ENCODE measurements around the gene TRIM39. TPM values are rescaled to one million over a fixed set of nuclear protein-coding genes. Genes with fewer than 3 reads are reported as not detected.

Gene TRIM39
- total RNA-seq, 1 experiment from 2014 or later: 24.9 TPM

DNA sequence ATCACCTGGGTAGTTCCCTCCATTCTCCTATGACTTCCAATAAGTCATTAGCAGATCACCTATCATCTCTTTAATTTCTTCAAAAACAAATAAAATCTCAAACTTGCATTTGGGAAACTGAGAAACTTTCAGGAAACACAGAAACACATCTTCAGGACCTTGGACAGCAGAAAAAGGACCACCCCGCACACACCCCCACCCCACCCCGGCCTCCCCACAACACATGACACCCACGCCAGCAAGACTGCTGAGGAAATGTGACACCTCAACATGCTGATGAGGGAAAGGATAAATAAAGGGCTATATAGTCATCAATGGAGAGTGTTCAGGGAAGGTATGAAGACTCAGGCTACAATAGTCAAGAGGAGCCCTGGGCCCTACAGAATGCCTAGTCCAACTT, 15.6 kb upstream of the TRIM39 start (continued):
- TF ChIP-seq OVOL2 (CRISPR knock-in tag; IDR thresholded peaks at IDR 0.05; ENCODE audit: borderline replicate concordance) (no peak), GABPB1 (CRISPR knock-in tag; IDR thresholded peaks at IDR 0.05) (no peak)
- TF ChIP-seq, protein P1, sequence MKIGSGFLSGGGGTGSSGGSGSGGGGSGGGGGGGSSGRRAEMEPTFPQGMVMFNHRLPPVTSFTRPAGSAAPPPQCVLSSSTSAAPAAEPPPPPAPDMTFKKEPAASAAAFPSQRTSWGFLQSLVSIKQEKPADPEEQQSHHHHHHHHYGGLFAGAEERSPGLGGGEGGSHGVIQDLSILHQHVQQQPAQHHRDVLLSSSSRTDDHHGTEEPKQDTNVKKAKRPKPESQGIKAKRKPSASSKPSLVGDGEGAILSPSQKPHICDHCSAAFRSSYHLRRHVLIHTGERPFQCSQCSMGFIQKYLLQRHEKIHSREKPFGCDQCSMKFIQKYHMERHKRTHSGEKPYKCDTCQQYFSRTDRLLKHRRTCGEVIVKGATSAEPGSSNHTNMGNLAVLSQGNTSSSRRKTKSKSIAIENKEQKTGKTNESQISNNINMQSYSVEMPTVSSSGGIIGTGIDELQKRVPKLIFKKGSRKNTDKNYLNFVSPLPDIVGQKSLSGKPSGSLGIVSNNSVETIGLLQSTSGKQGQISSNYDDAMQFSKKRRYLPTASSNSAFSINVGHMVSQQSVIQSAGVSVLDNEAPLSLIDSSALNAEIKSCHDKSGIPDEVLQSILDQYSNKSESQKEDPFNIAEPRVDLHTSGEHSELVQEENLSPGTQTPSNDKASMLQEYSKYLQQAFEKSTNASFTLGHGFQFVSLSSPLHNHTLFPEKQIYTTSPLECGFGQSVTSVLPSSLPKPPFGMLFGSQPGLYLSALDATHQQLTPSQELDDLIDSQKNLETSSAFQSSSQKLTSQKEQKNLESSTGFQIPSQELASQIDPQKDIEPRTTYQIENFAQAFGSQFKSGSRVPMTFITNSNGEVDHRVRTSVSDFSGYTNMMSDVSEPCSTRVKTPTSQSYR (CRISPR knock-in tag; IDR thresholded peaks at IDR 0.05): no peak

DNA sequence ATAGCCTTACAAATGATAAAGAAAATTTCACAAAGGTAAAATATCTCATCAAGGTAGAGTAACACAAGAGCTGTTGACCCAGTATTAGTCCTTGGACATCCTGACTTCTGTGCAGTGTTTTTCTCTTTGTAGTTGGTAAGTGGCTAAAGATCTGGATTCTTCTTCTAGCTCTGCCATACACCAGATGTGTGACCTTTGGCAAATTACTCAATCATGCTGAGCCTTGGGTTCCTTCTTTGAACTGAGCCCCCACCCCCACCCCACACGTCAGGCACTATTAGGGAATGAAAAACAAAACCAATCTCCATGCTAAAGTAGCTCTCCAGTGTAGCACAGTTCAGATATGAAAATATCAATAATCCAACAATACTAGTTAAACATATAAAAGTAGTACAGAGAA, 15.1 kb upstream of the TRIM39 start:
- Mint-ChIP-seq H3K4me1 (peaks cover 21% of the 10 kb centered on the region), H3K36me3 (peaks cover 58% of the 10 kb centered on the region), H3K27ac (peak overlapping the region; percentile 10; the same call in 1 of the 2 replicates), H3K9me3 (peaks cover 2% of the 10 kb centered on the region; the same call in 1 of the 2 replicates), H3K27me3 (ENCODE audit: low read depth) (no peaks in the 10 kb centered on the region), H3K4me3 (no peak overlapping the region)
- TF ChIP-seq SMAD3 (CRISPR knock-in tag; IDR thresholded peaks at IDR 0.05; ENCODE audit: borderline replicate concordance): no peak
- TF ChIP-seq ZNF423 (CRISPR knock-in tag; IDR thresholded peaks at IDR 0.05): no peak
- TF ChIP-seq, protein P2, sequence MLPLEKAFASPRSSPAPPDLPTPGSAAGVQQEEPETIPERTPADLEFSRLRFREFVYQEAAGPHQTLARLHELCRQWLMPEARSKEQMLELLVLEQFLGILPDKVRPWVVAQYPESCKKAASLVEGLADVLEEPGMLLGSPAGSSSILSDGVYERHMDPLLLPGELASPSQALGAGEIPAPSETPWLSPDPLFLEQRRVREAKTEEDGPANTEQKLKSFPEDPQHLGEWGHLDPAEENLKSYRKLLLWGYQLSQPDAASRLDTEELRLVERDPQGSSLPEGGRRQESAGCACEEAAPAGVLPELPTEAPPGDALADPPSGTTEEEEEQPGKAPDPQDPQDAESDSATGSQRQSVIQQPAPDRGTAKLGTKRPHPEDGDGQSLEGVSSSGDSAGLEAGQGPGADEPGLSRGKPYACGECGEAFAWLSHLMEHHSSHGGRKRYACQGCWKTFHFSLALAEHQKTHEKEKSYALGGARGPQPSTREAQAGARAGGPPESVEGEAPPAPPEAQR (CRISPR knock-in tag; IDR thresholded peaks at IDR 0.05): no peak
- TF ChIP-seq TCF7 (CRISPR knock-in tag; IDR thresholded peaks at IDR 0.05; ENCODE audit: low read depth): no peak
- TF ChIP-seq ELF4 (CRISPR knock-in tag; IDR thresholded peaks at IDR 0.05; ENCODE audit: low read depth): no peak
- no peak for TF ChIP-seq ZBTB21 (CRISPR knock-in tag; IDR thresholded peaks at IDR 0.05; ENCODE audit: borderline replicate concordance)
- no peak for TF ChIP-seq GTF2I (CRISPR knock-in tag; conservative IDR thresholded peaks at IDR 0.05)
- no peak for TF ChIP-seq NR3C1 (CRISPR knock-in tag; conservative IDR thresholded peaks at IDR 0.05; ENCODE audit: low read depth)
- TF ChIP-seq MXD4 (CRISPR knock-in tag; IDR thresholded peaks at IDR 0.05; ENCODE audit: borderline replicate concordance): no peak
- TF ChIP-seq MYBL2 (CRISPR knock-in tag; IDR thresholded peaks at IDR 0.05): no peak
- no peak for TF ChIP-seq STAT6 (CRISPR knock-in tag; conservative IDR thresholded peaks at IDR 0.05; ENCODE audit: low read depth)
- no peak for TF ChIP-seq HMGA2 (CRISPR knock-in tag; IDR thresholded peaks at IDR 0.05)
- no peak for TF ChIP-seq NFYB (CRISPR knock-in tag; conservative IDR thresholded peaks at IDR 0.05; ENCODE audit: low read depth)
- no peak for TF ChIP-seq SMAD4 (CRISPR knock-in tag; IDR thresholded peaks at IDR 0.05)
- no peak for TF ChIP-seq ZMAT4 (CRISPR knock-in tag; IDR thresholded peaks at IDR 0.05)
- TF ChIP-seq ZNF138 (CRISPR knock-in tag; conservative IDR thresholded peaks at IDR 0.05): no peak
- TF ChIP-seq ATF3 (CRISPR knock-in tag; conservative IDR thresholded peaks at IDR 0.05): no peak
- TF ChIP-seq, protein P1 (CRISPR knock-in tag; IDR thresholded peaks at IDR 0.05): no peak
- ATAC-seq (no peak), DNase-seq (ENCODE audit: low spot score) (no peak)
- CTCF ChIA-PET: no interaction called here
- POLR2A ChIA-PET: no interaction called here
